Neuronal stem cell (in vitro differentiated cells): ENCODE data around the gene ARAP3.

Experiments
- DNase-seq: peaks from one replicate; pipeline ENCODE4 v3.0.0-alpha.2; 2013; ENCODE audit warnings: low spot score
- H2AFZ ChIP-seq: one replicate; pipeline ENCODE4 v1.6.1; 2013; ENCODE audit warnings: mild to moderate bottlenecking, low read length, inconsistent platforms
- H2AK5ac ChIP-seq: 2 replicates; pipeline ENCODE4 v1.6.1; 2013; ENCODE audit warnings: low read depth, mild to moderate bottlenecking, inconsistent platforms, low read length, moderate library complexity, mixed read lengths
- H2BK120ac ChIP-seq: 2 replicates; pipeline ENCODE4 v1.6.1; 2013; ENCODE audit warnings: low read depth, mild to moderate bottlenecking, inconsistent platforms, low read length, moderate library complexity, mixed read lengths
- H2BK12ac ChIP-seq: one replicate; pipeline ENCODE4 v1.6.1; 2013; ENCODE audit warnings: low read length, inconsistent platforms
- H2BK15ac ChIP-seq: 2 replicates; pipeline ENCODE4 v1.6.1; 2013; ENCODE audit warnings: mild to moderate bottlenecking, low read length, inconsistent platforms, mixed read lengths
- H2BK5ac ChIP-seq: one replicate; pipeline ENCODE4 v1.6.1; 2013; ENCODE audit warnings: inconsistent platforms, mild to moderate bottlenecking, low read length, moderate library complexity
- H3K14ac ChIP-seq: one replicate; pipeline ENCODE4 v1.6.1; 2013; ENCODE audit warnings: low read length, inconsistent platforms
- H3K18ac ChIP-seq: 2 replicates; pipeline ENCODE4 v1.6.1; 2013; ENCODE audit warnings: low read length, inconsistent platforms
- H3K23ac ChIP-seq: 2 replicates; pipeline ENCODE4 v1.6.1; 2013; ENCODE audit warnings: low read depth, mild to moderate bottlenecking, mixed read lengths, low read length, inconsistent platforms; ENCODE audit not compliant: poor library complexity
- H3K27ac ChIP-seq: replicated peaks from 3 replicates; pipeline ENCODE4 v1.5.1; 2013; ENCODE audit warnings: low read length, inconsistent platforms
- H3K27me3 ChIP-seq, 3 experiments: 2 replicates each; pipeline ENCODE4 v1.6.1; 2013; ENCODE audit warnings: low read length in 3 of 3, mild to moderate bottlenecking in 2 of 3, inconsistent platforms in 1 of 3, low read depth in 1 of 3, mixed read lengths in 1 of 3, moderate library complexity in 1 of 3; ENCODE audit not compliant: control insufficient read depth in 3 of 3, insufficient read depth in 3 of 3
- H3K36me3 ChIP-seq, 2 donors: replicated peaks in 1 of 2; 2 replicates each; pipeline ENCODE4 v1.6.1; 2013; ENCODE audit warnings: low read length in 2 of 2; ENCODE audit not compliant: control insufficient read depth in 2 of 2, insufficient read depth in 2 of 2
- H3K4ac ChIP-seq: 2 replicates; pipeline ENCODE4 v1.6.1; 2013; ENCODE audit warnings: inconsistent platforms, mild to moderate bottlenecking, low read length, moderate library complexity
- H3K4me1 ChIP-seq, 2 donors: 1 replicate in 1 of 2; 2 replicates in 1 of 2; pipeline ENCODE4 v1.6.1; 2013; ENCODE audit warnings: low read length in 2 of 2, low read depth in 1 of 2; ENCODE audit not compliant: control insufficient read depth in 2 of 2, insufficient read depth in 1 of 2
- H3K4me2 ChIP-seq: one replicate; pipeline ENCODE4 v1.6.1; 2013; ENCODE audit warnings: mild to moderate bottlenecking, low read length, inconsistent platforms; ENCODE audit not compliant: insufficient read depth, poor library complexity, severe bottlenecking
- H3K4me3 ChIP-seq, 2 donors: 2 replicates each; pipeline ENCODE4 v1.5.1; 2013; ENCODE audit warnings: low read length in 2 of 2, mild to moderate bottlenecking in 2 of 2, inconsistent platforms in 1 of 2, moderate library complexity in 1 of 2
- H3K79me1 ChIP-seq: one replicate; pipeline ENCODE4 v1.6.1; 2013; ENCODE audit warnings: low read depth, mild to moderate bottlenecking, inconsistent platforms, low read length, moderate library complexity
- H3K9ac ChIP-seq: one replicate; pipeline ENCODE4 v1.6.1; 2013; ENCODE audit warnings: mild to moderate bottlenecking, low read depth, low read length, inconsistent platforms; ENCODE audit not compliant: poor library complexity
- H3K9me3 ChIP-seq, 2 donors: replicated peaks in 1 of 2; 2 replicates each; pipeline versions ENCODE3 to v1.6.1; 2013; ENCODE audit warnings: low read length in 2 of 2, mild to moderate bottlenecking in 2 of 2, inconsistent platforms in 1 of 2, low read depth in 1 of 2, mixed read lengths in 1 of 2, moderate library complexity in 1 of 2; ENCODE audit not compliant: control insufficient read depth in 2 of 2, insufficient read depth in 1 of 2
- H4K8ac ChIP-seq: one replicate; pipeline ENCODE4 v1.6.1; 2013; ENCODE audit warnings: low read depth, mild to moderate bottlenecking, inconsistent platforms, low read length, moderate library complexity
- H4K91ac ChIP-seq: one replicate; pipeline ENCODE4 v1.6.1; 2013; ENCODE audit warnings: low read length, low read depth, mild to moderate bottlenecking, inconsistent platforms; ENCODE audit not compliant: poor library complexity
- WGBS, 2 donors: extraction: QIAGEN DNeasy Blood & Tissue Kit; methylation state at CpG; one replicate each; pipeline ENCODE4 v1.1.7; 2013; ENCODE audit warnings: missing lambda C conversion rate in 2 of 2, mixed read lengths in 1 of 2; ENCODE audit not compliant: insufficient read length in 2 of 2, insufficient replicate concordance in 1 of 2; ENCODE audit errors: extremely low coverage in 2 of 2; 5-methylcytosine and 5-hydroxymethylcytosine counted together

ARAP3 gene

GRCh38 chr5:141680751-141681201, 1.3 kb downstream of the ARAP3 start:
- Histone ChIP-seq H3K4me3 (peak overlapping the region; percentile 56 to 81), H3K27ac (peak overlapping the region; percentile 96), H3K9ac (no peak overlapping the region), H2BK120ac (peak overlapping the region; percentile 4), H3K18ac (peak overlapping the region; percentile 97), H4K91ac (no peak overlapping the region), H2AFZ (peak overlapping the region; percentile 85), H2BK12ac (peak overlapping the region; percentile 43), H2BK5ac (peak overlapping the region; percentile 93), H3K36me3 (peaks cover 0 to 17% of the 10 kb centered on the region in 2 donors), H3K23ac (no peak overlapping the region), H2BK15ac (peak overlapping the region; percentile 76), H3K4ac (no peak overlapping the region), H3K14ac (no peak overlapping the region), H3K9me3 (no peaks in the 10 kb centered on the region), H3K27me3 (no peaks in the 10 kb centered on the region), H3K4me1 (peaks cover 27 to 31% of the 10 kb centered on the region in 2 donors), H3K79me1 (peaks cover 10% of the 10 kb centered on the region), H4K8ac (no peak overlapping the region), H2AK5ac (peak overlapping the region; percentile 97), H3K4me2 (peak overlapping the region; percentile 93)
- peak; percentile 79 for DNase-seq
- no CpG with 5 or more reads among the region's 6 CpGs for WGBS, 2 donors

GRCh38 chr5:141680178-141680577, 1.9 kb downstream of the ARAP3 start:
- Histone ChIP-seq H3K36me3 (peaks cover 0 to 18% of the 10 kb centered on the region in 2 donors), H3K4me1 (peaks cover 27 to 31% of the 10 kb centered on the region in 2 donors), H2BK12ac (no peak overlapping the region), H2BK5ac (peak overlapping the region; percentile 93), H3K23ac (no peak overlapping the region), H4K8ac (peak overlapping the region; percentile 88), H3K4ac (peak overlapping the region; percentile 60), H3K9me3 (no peaks in the 10 kb centered on the region), H4K91ac (no peak overlapping the region), H3K9ac (peak overlapping the region; percentile 91), H2BK15ac (peak overlapping the region; percentile 76), H2AK5ac (peak overlapping the region; percentile 97), H2BK120ac (peak overlapping the region; percentile 64), H3K27ac (peak overlapping the region; percentile 84), H3K27me3 (no peaks in the 10 kb centered on the region), H2AFZ (peak overlapping the region; percentile 85), H3K4me2 (peak overlapping the region; percentile 49), H3K4me3 (peak overlapping the region in 1 of 2 donors; percentile 54), H3K14ac (peak overlapping the region; percentile 98), H3K79me1 (peaks cover 10% of the 10 kb centered on the region), H3K18ac (peak overlapping the region; percentile 95)
- WGBS, 2 donors, result no CpG with 5 or more reads among the region's 16 CpGs
- no peak for DNase-seq

- Histone ChIP-seq H3K36me3 (peaks cover under 1 to 32% of the 10 kb centered on the region in 2 donors), H3K27ac (no peak overlapping the region)
- no peak for DNase-seq
Observed at GRCh38 chr5:141677415-141677814, 4.6 kb downstream of the ARAP3 start.

GRCh38 chr5:141675672-141676071, 6.4 kb downstream of the ARAP3 start:
- peaks cover 7% of the 10 kb centered on the region for H3K79me1 ChIP-seq
- H2AFZ ChIP-seq, result no peak overlapping the region
- H4K91ac ChIP-seq, result no peak overlapping the region
- no peak overlapping the region for H2BK15ac ChIP-seq
- no peak overlapping the region for H3K4me3 ChIP-seq
- H2BK120ac ChIP-seq, result no peak overlapping the region
- H4K8ac ChIP-seq, result no peak overlapping the region
- H3K4ac ChIP-seq, result no peak overlapping the region
- DNase-seq, result no peak
- no peaks in the 10 kb centered on the region for H3K27me3 ChIP-seq
- H3K9me3 ChIP-seq, result no peaks in the 10 kb centered on the region
- H3K9ac ChIP-seq, result no peak overlapping the region
- peaks cover 17 to 27% of the 10 kb centered on the region in 2 donors for H3K4me1 ChIP-seq
- H3K4me2 ChIP-seq, result no peak overlapping the region
- H3K14ac ChIP-seq, result no peak overlapping the region
- H2BK5ac ChIP-seq, result no peak overlapping the region
- H3K36me3 ChIP-seq, result peaks cover 10 to 49% of the 10 kb centered on the region in 2 donors
- WGBS, 2 donors, result no CpG with 5 or more reads among the region's 4 CpGs
- no peak overlapping the region for H2AK5ac ChIP-seq
- H3K27ac ChIP-seq, result no peak overlapping the region
- no peak overlapping the region for H3K23ac ChIP-seq
- no peak overlapping the region for H3K18ac ChIP-seq
- no peak overlapping the region for H2BK12ac ChIP-seq

More at GRCh38 chr5:141677415-141677814, 4.6 kb downstream of the ARAP3 start:
- H3K4me2 ChIP-seq, result no peak overlapping the region
- H3K4me1 ChIP-seq, result peaks cover 27 to 36% of the 10 kb centered on the region in 2 donors
- no peak overlapping the region for H2BK5ac ChIP-seq
- H2AK5ac ChIP-seq, result no peak overlapping the region
- no peak overlapping the region for H4K91ac ChIP-seq
- no peak overlapping the region for H2BK15ac ChIP-seq
- H4K8ac ChIP-seq, result no peak overlapping the region
- no peak overlapping the region for H3K18ac ChIP-seq
- H3K27me3 ChIP-seq, result no peaks in the 10 kb centered on the region
- H3K23ac ChIP-seq, result no peak overlapping the region
- H2BK120ac ChIP-seq, result no peak overlapping the region
- H3K14ac ChIP-seq, result no peak overlapping the region
- H2BK12ac ChIP-seq, result no peak overlapping the region
- H3K79me1 ChIP-seq, result peaks cover 10% of the 10 kb centered on the region
- no peak overlapping the region for H3K9ac ChIP-seq
- no peak overlapping the region for H3K4ac ChIP-seq
- H2AFZ ChIP-seq, result no peak overlapping the region
- H3K9me3 ChIP-seq, result no peaks in the 10 kb centered on the region
- no peak overlapping the region for H3K4me3 ChIP-seq
